GM18870 (cell line): ENCODE measurements around the gene DYDC1.
"Not testable (repeated sequence)": the region's sequence is repeated elsewhere in the genome, so short reads cannot be mapped to it uniquely, and the experiment has no call there.

ENCODE experiments used
- ATAC-seq: cut with Tn5 transposase; IDR thresholded peaks from one replicate; pipeline ENCODE4 v1.9.1; 2021; ENCODE audit warnings: moderate library complexity; ENCODE audit not compliant: unreplicated experiment

DYDC1 gene

DNA sequence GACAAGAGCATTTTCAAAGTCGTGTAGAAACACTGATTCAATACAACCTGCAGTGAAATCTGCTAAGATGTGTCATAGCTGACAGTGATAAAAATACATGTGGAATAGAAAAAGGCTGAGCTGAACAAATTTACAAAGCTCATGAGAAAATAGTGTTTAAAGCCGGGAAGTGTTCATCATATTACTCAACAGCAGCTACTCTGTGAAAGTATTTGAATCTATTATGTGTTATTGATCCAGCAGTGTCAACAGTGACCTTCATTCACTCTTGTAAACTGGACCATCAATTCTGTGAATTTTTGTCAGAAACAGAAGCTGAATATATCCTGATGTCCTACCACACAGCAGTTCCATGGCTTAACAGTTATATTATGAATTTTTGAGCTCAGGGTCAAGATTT lies 11.6 kb downstream of the DYDC1 start:
- no peak for ATAC-seq

DNA sequence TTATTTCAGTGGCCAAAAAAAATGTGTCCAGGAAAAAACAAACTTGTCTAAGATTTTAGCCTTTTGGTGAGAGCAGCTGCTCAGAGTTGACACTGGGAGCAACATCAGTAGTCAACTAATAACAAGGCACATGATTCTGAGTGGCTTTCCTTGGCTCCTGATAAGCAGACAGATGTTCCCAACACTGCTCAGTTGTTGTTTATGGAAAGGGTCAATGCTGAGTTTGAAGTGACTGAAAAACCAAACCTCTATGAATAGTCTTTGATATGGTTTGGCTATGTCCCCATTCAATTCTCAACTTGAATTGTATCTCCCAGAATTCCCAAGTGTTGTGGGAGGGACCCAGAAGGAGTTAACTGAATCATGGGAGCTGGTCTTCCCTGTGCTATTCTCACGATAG lies 12.3 kb downstream of the DYDC1 start:
- ATAC-seq = no peak

DNA sequence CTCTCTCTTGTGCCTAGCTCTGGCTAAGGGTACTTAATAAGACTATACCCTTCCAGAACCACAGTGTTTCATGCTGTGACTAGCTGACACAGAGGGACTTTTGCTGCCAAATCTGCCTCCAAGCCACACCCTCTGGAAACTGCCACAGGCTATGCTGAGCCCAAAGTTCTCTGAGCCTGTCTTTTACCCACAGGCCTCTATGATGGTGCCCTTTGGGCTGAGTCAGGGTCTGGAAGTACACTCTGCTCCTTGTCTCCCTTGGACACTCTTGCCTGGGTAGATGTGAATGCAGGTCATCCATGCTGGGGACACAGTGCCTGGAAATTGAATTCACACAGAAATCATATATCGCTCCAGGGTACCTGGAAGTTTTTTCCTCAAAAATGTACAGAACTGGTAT lies 22.6 kb downstream of the DYDC1 start:
- no peak for ATAC-seq

DNA sequence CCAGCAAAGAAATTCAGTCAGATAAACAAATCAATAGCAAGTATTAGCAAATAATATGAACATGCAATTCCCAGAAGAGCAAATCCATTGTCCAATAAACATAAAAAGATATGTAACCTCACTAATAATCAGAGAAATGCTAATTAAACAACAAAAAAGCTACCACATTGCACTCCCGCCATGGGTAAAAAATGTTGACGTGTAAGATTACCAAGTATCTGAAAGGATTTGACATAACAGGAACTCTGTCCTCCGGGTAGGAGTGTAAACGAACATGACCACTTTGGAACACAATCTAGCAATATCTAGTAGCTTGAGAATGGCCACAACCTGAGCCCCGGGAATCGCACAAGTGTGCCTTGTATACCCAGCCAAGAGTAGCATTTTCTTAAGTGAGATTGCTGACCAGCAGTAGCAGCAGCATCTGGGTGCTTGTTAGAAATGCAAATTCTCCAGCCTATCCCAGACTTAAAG lies 31.6 kb downstream of the DYDC1 start:
- ATAC-seq = no peak

DNA sequence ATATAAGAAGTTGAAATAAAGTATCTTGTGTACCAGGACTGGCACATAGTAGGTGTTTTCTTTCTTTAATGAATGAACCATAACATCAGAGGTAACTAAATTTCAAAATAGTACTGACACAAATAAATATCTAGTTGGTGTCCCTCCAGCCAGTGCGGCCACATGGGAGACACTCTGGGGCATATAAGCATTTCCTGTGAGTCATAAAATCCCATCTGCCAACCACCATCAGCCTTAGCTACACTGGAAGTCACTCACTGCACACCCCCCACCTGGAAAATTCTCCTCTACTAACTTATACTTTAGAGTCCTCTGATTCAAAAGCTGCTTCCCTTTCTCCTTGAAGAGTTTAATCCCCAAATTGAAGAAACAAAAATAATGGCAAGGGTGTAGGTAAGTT lies 32.5 kb downstream of the DYDC1 start:
- ATAC-seq = no peak

DNA sequence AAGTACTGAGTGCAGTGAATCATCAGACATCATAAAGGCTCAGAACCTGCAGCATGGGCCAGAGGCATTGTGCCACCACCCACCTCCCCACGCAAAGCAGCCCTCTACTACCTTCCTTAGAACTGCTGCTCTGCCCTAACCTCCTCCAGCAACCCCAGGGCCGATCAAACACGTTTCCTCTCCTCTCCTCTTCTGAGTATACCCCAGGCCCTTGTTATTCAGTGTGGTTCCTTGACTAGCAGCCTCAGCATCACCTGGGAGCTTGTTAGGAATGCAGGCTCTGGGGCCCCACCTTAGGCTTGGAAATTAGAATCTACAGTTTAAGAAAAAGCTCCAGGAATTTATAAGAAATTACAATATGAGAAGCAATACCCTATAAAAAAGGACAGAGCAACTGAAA lies 33.2 kb downstream of the DYDC1 start:
- no peak for ATAC-seq

DNA sequence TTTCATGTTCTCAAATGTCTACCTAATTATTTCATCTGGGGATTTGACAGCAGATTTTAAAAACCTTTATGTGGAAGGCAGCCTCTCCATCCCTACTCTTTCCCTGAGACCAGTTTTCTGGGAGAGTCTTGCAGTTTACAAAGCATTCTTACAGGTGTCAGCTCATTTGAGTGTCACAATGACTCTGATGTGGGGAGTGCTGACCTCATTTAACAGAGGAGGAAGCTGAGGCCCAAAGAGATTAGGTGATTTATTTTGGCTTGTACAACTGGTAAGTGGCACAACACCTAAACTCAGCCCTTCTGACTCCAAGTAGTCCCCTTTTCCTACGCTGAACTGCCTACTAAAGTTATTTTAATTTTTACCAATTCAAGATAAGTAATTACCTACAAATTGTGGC lies 33.8 kb downstream of the DYDC1 start:
- no peak for ATAC-seq

DNA sequence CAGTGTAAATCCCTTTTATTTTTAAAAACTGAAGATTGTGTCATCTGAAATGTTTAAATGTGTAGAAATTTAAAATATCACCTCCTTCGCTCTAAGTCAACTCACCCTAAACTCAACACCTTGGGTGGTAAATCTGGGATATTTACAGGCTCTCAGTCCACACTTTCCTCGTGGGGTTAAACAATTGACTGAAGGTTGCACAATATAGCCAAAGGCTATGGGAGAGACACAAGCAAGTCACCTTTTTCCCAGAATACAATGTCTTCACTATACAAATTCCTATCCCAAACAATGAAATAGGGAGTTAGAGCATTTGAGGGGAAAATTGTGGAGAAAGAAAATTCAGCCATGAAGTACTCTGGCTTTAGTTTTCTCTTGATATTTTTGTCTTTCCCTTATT lies 34.4 kb downstream of the DYDC1 start:
- no peak for ATAC-seq

DNA sequence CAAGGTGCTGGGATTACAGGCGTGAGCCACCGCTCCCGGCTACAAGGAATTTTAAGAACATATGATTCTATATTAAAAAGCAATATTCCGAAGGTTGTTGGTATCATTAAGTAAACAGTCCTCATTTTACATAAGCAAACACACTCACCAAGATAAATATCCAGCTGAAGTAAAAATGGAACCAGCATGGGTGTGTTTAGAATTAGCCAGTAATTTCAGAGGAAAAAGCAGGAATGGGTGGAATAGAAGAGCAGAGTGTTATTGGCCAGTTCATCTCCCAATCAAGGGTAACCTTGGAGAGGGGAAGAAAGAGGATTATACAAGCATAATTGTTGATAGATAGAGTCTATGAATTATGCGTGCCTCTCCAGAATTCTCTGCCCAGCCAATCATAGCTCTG lies 35.4 kb downstream of the DYDC1 start:
- ATAC-seq = no peak

DNA sequence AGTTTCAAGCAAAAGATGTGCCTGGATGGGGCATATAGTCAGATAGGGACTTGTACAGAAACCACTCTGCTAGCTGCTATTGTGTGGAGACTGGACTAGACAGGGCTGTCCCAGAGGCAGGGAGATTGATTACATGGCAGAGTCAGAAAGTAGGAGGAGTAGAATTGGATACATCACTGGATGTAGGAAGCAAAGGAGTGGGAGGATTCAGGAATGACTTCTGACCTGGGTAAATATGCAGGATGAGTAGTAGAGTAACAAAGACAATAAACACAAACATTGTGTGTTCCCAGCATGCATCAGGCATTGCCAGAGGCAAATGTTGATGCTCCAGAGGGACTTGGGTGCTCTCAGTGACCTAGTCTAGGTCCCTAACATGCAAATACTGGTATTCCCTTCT lies 36.2 kb downstream of the DYDC1 start:
- ATAC-seq = no peak

DNA sequence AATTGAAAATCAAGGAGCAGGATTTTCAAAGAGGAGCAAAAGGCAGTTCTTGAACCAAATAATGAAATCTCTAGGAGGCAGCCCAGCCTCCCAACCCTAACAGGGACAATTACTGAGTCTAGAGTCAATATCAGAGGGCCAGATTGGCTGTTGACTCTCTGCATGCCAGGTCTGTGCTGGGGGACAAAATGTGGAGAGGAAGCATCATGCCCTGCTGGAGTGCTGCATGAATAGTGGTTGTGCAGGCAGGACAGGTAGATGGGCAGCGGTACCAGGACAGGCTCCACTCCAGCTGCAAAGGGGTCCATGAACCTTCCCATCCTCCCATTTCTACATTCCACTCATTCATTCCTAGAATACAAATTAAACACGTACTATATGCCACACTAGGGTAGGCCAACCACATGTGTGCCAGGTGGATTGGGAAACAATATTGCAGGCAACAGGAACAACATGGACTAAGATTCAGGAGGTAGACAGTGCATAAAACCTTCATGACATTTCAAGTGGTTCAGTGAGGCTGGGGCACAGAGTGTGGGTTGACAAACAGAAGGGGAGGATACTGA lies 36.7 kb downstream of the DYDC1 start:
- no peak for ATAC-seq

DNA sequence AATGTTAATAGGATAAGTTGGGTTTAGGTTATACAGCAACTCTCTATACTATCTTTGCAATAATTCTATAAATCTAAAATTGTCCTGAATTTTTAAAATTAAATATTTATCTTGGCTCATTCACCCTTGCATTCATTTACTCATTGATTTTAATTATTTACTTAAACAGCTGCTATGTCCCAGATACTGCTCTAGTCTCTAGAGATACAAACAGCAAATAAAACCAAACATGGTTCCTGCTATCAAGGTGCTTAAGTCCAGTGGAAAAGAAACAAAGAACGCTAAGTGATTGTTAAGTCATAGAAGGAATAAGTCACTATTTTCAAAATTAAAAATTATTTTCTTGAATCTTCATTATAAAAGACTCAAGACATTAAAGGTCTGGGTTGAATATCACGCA lies 37.2 kb downstream of the DYDC1 start:
- no peak for ATAC-seq

DNA sequence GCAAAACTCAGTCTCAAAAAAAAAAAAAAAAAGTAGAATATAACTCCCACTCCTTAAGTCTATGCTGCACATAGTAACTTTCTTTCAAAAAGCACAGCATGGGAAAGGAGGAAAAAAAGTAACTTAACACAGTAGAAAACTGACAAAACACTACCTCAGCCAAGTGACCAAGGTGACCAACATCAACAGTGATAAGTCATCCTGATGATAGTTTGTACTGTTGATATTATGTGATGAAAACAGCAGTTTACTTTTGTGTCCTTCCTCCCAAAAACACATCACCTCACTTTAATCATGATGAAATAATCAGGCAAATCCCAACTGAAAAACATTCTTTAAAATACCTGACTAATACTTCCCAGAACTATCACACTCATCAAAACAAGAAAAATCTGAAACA lies 37.8 kb downstream of the DYDC1 start:
- no peak for ATAC-seq

DNA sequence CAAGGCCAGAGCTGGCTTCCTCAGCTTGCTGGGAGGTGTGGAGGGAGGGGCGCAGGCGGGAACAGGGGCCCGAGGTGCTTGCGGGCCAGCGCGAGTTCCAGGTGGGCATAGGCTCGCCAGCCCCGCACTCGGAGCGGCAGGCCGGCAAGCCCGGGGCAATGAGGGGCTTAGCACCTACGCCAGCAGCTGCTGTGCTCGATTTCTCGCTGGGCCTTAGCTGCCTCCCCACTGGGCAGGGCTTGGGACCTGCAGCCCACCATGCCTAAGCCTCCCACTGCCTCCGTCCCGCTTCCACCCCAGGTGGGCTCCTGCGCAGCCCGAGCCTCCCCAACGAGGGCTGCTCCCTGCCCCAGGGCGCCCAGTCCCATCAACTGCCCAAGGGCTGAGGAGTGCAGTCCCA lies 41.2 kb downstream of the DYDC1 start:
- ATAC-seq = no peak

DNA sequence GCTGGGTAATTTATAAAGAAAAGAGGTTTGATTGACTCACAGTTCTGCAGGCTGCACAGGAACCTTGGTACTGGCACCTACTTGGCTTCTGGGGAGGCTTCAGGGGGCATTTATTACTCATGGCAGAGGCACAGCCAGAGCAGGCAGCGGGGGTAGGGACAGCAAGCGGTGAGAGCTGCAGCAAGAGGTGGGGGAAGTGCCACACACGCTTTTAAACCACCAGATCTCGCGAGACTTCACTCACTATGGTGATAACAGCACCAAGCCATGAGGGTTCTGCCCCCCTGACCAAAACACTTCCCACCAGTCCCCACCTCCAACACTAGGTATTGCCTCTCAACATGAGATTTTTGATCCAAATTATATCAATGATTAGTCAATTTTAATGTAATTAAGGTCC lies 43.0 kb downstream of the DYDC1 start:
- ATAC-seq = no peak

DNA sequence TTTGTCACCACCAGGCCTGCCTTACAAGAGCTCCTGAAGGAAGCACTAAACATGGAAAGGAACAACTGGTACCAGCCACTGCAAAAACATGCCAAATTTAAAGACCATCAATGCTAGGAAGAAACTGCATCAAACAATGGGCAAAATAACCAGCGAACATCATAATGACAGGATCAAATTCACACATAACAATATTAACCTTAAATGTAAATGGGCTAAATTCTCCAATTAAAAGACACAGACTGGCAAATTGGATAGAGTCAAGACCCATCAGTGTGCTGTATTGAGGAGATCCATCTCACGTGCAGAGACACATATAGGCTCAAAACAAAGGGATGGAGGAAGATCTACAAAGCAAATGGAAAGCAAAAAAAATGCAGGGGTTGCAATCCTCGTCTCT lies 50.6 kb downstream of the DYDC1 start:
- not testable (repeated sequence) for ATAC-seq

DNA sequence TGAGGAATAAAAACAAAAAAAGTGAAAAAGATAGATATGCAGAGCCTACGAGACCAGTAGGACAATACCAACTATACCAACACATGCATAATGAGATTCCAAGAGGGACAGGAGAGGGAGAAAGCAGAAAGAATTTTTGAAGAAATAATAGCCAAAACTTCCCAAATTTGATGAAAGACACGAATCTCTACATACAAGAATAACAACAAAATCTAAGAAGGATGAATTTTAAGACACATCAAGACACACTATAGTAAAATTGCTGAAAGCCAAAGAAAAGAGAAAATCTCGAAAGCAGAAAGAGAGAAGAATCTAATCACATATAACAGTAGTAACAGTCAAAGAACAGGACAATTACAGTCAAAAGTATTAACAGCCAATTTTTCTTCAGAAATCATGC lies 59.6 kb downstream of the DYDC1 start:
- ATAC-seq = no peak

DNA sequence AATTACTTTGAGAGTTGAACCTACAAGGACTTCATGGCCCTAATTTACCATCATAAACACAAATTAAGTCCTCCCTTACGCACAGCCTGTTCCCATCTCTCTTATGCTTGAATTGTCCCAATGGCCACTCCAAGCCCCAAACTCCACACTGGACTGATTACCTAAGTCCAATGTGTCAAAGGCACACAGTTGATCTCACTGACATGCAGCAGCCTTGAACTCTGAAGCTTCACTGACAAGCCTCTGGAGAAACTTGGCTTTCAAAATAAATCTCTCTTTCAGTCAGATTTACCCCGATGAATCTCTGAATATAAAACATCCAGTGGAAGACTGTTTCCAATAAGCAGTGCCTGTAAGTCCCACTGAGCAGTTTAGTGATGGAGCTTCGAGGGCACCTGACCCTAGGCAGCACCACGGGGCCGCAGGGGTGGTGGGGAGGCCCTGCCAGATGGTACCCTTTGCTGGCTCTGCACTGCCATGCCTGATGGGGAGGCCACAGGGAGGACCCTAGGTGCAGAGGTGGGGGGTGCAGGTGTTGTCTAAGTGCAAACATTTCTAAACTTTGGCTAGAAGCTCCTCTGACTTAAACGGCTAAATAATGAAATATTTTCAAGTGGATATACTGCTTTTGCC lies 63.8 kb downstream of the DYDC1 start:
- no peak for ATAC-seq

DNA sequence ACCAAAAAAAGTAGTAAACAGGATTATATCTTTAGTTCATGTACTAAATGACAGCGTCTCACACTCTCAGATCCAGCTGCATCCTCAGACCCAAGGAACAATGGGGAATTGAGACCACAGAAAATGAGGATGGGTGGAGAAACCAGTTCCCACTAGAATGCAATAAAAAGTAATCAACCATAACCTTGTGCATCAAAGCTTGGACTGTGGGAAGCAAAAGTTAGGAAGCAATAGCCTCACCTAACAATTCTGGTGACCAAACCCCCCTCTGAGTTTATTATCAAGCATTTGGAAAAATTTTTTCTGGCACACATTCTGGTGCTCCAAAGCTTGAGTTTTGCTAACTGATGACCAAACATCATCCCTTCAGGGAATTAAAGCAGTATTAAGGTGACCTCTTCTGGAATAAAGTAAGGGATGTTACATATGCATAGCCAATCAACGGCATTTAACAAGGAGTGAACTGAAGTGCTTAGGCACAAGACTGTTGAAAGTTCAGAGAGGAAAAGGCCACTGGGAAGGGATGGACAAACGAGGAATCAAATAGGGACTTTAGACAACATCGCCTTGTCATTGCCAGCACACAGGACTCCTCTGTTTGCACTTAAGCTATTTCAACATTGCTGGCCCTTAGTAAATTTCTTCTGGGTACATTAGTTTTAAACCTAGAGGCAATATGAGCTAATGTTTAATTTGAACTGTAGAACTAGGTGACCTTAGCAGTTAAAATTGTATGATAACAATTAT lies 65.9 kb downstream of the DYDC1 start:
- no peak for ATAC-seq

DNA sequence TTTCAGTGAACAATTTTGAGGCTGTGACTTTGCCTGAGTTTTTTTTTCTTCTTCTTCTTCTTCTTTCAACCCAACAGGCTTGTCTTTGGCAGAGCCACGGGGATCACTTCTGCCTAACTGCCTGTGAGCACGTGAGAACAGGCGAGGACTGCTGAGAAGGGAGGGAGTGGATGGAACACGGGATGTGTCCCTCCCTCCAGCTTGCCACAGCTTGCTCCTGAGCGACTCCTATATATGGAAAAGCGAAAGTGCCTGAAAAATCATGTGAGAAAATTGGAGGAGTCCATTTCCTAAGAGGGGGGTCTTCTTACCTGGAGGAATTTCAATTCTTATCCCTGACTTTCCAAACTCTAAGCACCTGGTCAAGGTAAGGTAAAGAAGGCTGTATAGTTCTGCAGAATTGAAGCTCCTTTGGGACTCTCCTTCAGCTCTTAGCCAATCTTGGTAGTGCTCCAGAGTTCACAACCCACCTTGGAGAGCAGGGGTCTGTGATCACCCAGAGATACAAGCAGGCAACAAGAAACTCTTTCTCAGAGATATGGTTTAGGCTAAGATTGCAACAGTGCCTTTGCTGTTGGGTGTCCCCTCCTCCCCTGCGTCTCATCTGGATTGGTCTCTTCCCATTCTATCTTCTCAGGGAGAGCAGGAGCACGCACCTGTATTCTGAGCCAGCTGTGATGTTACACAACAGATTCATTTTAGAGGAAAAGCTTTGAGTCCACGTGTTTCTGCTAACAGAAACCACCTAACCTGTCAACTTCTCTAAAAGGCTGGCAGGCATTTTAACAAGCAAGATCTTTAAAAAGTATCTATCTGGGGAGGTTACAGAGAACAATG lies 66.9 kb downstream of the DYDC1 start, which contains the start of gene MAT1A:
Gene MAT1A (minus strand): TSS at position 208 of the 837 bp plus-strand sequence. CDS start 235 bp downstream, outside the sequence.
- ATAC-seq = no peak

DNA sequence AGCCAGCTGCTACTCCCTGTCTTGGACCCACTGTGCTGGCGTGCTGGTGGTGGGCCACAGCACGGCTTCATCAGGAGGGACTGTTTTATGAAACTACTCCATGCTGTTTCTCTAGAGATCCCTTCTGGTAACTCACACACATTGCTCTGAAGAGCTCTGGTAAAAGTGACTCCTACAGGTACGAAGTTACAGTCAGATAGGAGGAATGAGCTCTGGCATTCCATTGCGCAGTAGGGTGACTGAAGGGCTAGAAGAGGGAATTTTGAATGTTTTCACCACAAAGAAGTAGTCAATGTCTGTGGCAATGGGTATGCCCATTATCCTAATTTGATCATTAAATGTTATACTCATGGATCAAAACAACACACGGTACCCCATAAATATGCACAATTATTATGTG lies 67.7 kb downstream of the DYDC1 start:
- no peak for ATAC-seq
